HCT116 (cell line): ENCODE data around the gene PRKCA. TPM values are rescaled to one million over a fixed set of nuclear protein-coding genes. Genes with fewer than 3 reads are reported as not detected.

Experiments used
- ATAC-seq: fragments of 200-7000 bp; cut with Tn5 transposase; 2 replicates; pipeline ENCODE4 v1.9.1; 2020; ENCODE audit warnings: mild to moderate bottlenecking, moderate library complexity
- BruUV-seq: library from RNA; stranded (reverse); fragments of 400-500 nt; replicated peaks from 2 replicates; lab custom pipeline; 2021; lab: Mats Ljungman, UMichigan
- CTCF ChIA-PET: fragments of 300-600 bp; sonication (Branson Sonifier 250); formaldehyde crosslinking; loops from one replicate; lab custom pipeline; 2021; ENCODE audit warnings: antibody characterized with exemption; lab: Charles Lee
- POLR2A ChIA-PET: fragments of 300-600, 350-600 bp; sonication (Branson Sonifier 250); formaldehyde crosslinking; loops from one replicate; lab custom pipeline; 2021; ENCODE audit warnings: antibody characterized with exemption; lab: Charles Lee
- RAD21 ChIA-PET, 2 experiments: fragments of 300-600 bp; sonication (Branson Sonifier 250); formaldehyde crosslinking; loops; one replicate each; lab custom pipeline; 2023; ENCODE audit warnings: low total read pairs in 2 of 2; ENCODE audit not compliant: uncharacterized antibody in 2 of 2, unreplicated experiment in 2 of 2, low non-redundant PET in 1 of 2; lab: Charles Lee
- DNase-seq: peaks from one replicate; pipeline ENCODE4 v3.0.0-alpha.2; 2010; ENCODE audit warnings: low read depth, low spot score
- H2AFZ ChIP-seq: fragments of 200-600 bp; shearing (Covaris generic), sonication (generic); 2 replicates; pipeline ENCODE4 v1.6.1; 2017; ENCODE audit warnings: low read depth, mixed run types, mixed read lengths, antibody characterized with exemption, low read length; ENCODE audit not compliant: poor library complexity, severe bottlenecking
- H3K27ac ChIP-seq: 2 replicates; pipeline ENCODE4 v1.5.1; 2012; ENCODE audit warnings: low read depth, low read length
- H3K27me3 ChIP-seq: fragments of 200-600 bp; sonication (generic); 2 replicates; pipeline ENCODE4 v1.6.1; 2016; ENCODE audit warnings: mixed run types, low read length, mixed read lengths; ENCODE audit not compliant: insufficient read depth
- H3K36me3 ChIP-seq, 2 experiments: fragments of 200-500 bp in 1 of 2; fragments of 200-600 bp in 1 of 2; sonication (Bioruptor generic) in 1 of 2; sonication (generic) in 1 of 2; 2 replicates each; pipeline versions ENCODE4 v1.5.1 to v1.6.1; 2014 to 2016; ENCODE audit warnings: low read length in 2 of 2, inconsistent platforms in 1 of 2, mixed read lengths in 1 of 2, mixed run types in 1 of 2; ENCODE audit not compliant: insufficient read depth in 2 of 2, control insufficient read depth in 1 of 2
- H3K4me1 ChIP-seq, 2 experiments: fragments of 200-600 bp in 1 of 2; sonication (generic) in 1 of 2; 2 replicates each; pipeline versions ENCODE4 v1.5.1 to v1.6.1; 2012 to 2017; ENCODE audit warnings: low read length in 2 of 2, inconsistent platforms in 1 of 2, mild to moderate bottlenecking in 1 of 2, mixed read lengths in 1 of 2, mixed run types in 1 of 2, moderate library complexity in 1 of 2; ENCODE audit not compliant: insufficient read depth in 2 of 2, control insufficient read depth in 1 of 2
- H3K4me2 ChIP-seq: fragments of 200-600 bp; sonication (generic); 2 replicates; pipeline ENCODE4 v1.6.1; 2017; ENCODE audit warnings: mixed run types, low read length, mixed read lengths
- H3K4me3 ChIP-seq, 2 experiments: fragments of 200-600 bp in 1 of 2; sonication (generic) in 1 of 2; replicated peaks in 1 of 2; 2 replicates each; pipeline ENCODE4 v1.5.1; 2011 to 2016; ENCODE audit warnings: low read length in 2 of 2, control low read depth in 1 of 2, low read depth in 1 of 2, mild to moderate bottlenecking in 1 of 2, mixed read lengths in 1 of 2, mixed run types in 1 of 2
- H3K79me2 ChIP-seq: fragments of 200-600 bp; sonication (generic); 2 replicates; pipeline ENCODE4 v1.6.1; 2017; ENCODE audit warnings: mild to moderate bottlenecking, mixed run types, low read length, moderate library complexity, mixed read lengths; ENCODE audit not compliant: insufficient read depth
- H3K9ac ChIP-seq: fragments of 200-600 bp; sonication (generic); 2 replicates; pipeline ENCODE4 v1.6.1; 2016; ENCODE audit warnings: low read length, mixed read lengths
- H3K9me2 ChIP-seq: fragments of 200-600 bp; sonication (generic), shearing (Covaris generic); 2 replicates; pipeline ENCODE4 v1.6.1; 2017; ENCODE audit warnings: mixed run types, mild to moderate bottlenecking, moderate library complexity; ENCODE audit not compliant: insufficient read depth
- H3K9me3 ChIP-seq, 2 experiments: fragments of 200-500 bp in 1 of 2; fragments of 200-600 bp in 1 of 2; sonication (Bioruptor generic) in 1 of 2; sonication (generic) in 1 of 2; 2 replicates each; pipeline ENCODE4 v1.6.1; 2014 to 2017; ENCODE audit warnings: low read length in 2 of 2, mixed read lengths in 2 of 2, inconsistent platforms in 1 of 2, low read depth in 1 of 2, mild to moderate bottlenecking in 1 of 2, mixed run types in 1 of 2, moderate library complexity in 1 of 2; ENCODE audit not compliant: control insufficient read depth in 1 of 2, insufficient read depth in 1 of 2
- H4K20me1 ChIP-seq: fragments of 200-600 bp; sonication (generic), shearing (Covaris generic); 2 replicates; pipeline ENCODE4 v1.6.1; 2017; ENCODE audit warnings: mixed run types, mild to moderate bottlenecking, moderate library complexity; ENCODE audit not compliant: insufficient read depth
- CBX3 ChIP-seq: IDR thresholded peaks from 2 replicates; pipeline ENCODE4 v1.6.1; 2012; ENCODE audit warnings: low read depth
- CEBPB ChIP-seq: IDR thresholded peaks from 2 replicates; pipeline ENCODE4 v1.6.1; 2012; ENCODE audit warnings: low read depth
- CTCF ChIP-seq, 3 experiments: fragments of 200-600 bp in 1 of 3; sonication (generic) in 1 of 3; IDR thresholded peaks in 2 of 3; conservative IDR thresholded peaks in 1 of 3; 2 replicates each; pipeline ENCODE4 v1.5.1; 2012 to 2017; ENCODE audit warnings: low read depth in 2 of 3, low read length in 2 of 3, antibody characterized with exemption in 1 of 3, borderline replicate concordance in 1 of 3, control low read depth in 1 of 3, mild to moderate bottlenecking in 1 of 3, mixed read lengths in 1 of 3, mixed run types in 1 of 3, moderate library complexity in 1 of 3; ENCODE audit not compliant: insufficient read depth in 1 of 3
- EZH2 ChIP-seq: fragments of 200-600 bp; sonication (generic); IDR thresholded peaks from 2 replicates; pipeline ENCODE4 v1.6.1; 2017; ENCODE audit warnings: antibody characterized with exemption, mixed run types
- JUND ChIP-seq: IDR thresholded peaks from 2 replicates; pipeline ENCODE4 v1.6.1; 2012
- MAX ChIP-seq: IDR thresholded peaks from 2 replicates; pipeline ENCODE4 v1.6.1; 2012
- POLR2A ChIP-seq: IDR thresholded peaks from 2 replicates; pipeline ENCODE4 v1.7.0; 2011; ENCODE audit warnings: borderline replicate concordance; ENCODE audit not compliant: insufficient read depth, insufficient read length; ENCODE audit errors: extremely low read depth
- POLR2AphosphoS5 ChIP-seq: IDR thresholded peaks from 2 replicates; pipeline ENCODE4 v1.6.1; 2011; ENCODE audit warnings: mild to moderate bottlenecking, low read depth, low read length, moderate library complexity
- SP1 ChIP-seq: IDR thresholded peaks from 2 replicates; pipeline ENCODE4 v1.6.1; 2012; ENCODE audit warnings: low read depth
- SRF ChIP-seq: IDR thresholded peaks from 2 replicates; pipeline ENCODE4 v1.6.1; 2012; ENCODE audit warnings: low read depth
- YY1 ChIP-seq: IDR thresholded peaks from 2 replicates; pipeline ENCODE4 v1.6.1; 2011; ENCODE audit warnings: low read length, low read depth, moderate library complexity, mild to moderate bottlenecking; ENCODE audit not compliant: insufficient replicate concordance; ENCODE audit errors: extremely low read depth
- intact Hi-C: fragments of 100-400 bp; cut with micrococcal nuclease; formaldehyde crosslinking; loops from 2 replicates; pipeline ENCODE4 v1.10.0; 2022
- total RNA-seq: library from RNA; stranded (reverse); gene quantifications from one replicate; pipeline ENCODE4 v1.2.1, GENCODE V29; 2021; ENCODE audit not compliant: unreplicated experiment

PRKCA gene
- total RNA-seq, 1 experiment from 2014 or later: 18.8 TPM

- POLR2A ChIA-PET: no interaction called here
- Histone ChIP-seq H3K4me1 (0 out of 4 replicates have a peak, but pooled peaks cover 0 to 3% of the 10 kb centered on the region in 2 experiments), H3K9ac (no peak overlapping the region), H3K27ac (no peak overlapping the region), H3K27me3 (no peaks in the 10 kb centered on the region), H3K4me3 (no peak overlapping the region), H2AFZ (no peak overlapping the region), H3K9me2 (no peaks in the 10 kb centered on the region), H4K20me1 (no peaks in the 10 kb centered on the region), H3K36me3 (no peaks in the 10 kb centered on the region), H3K9me3 (peaks cover 0 to 7% of the 10 kb centered on the region in 2 experiments; a peak in 2 of 4 replicates), H3K79me2 (no peaks in the 10 kb centered on the region), H3K4me2 (no peak overlapping the region)
- ATAC-seq (no peak), DNase-seq (no peak)
- RAD21 ChIA-PET: no interaction called here
- CTCF ChIA-PET: no interaction called here
- no peak for TF ChIP-seq SRF
- TF ChIP-seq CEBPB: no peak
- TF ChIP-seq MAX: no peak
- no peak for TF ChIP-seq EZH2
- TF ChIP-seq POLR2A: no peak
- no peak for TF ChIP-seq CTCF (IDR thresholded peaks at IDR 0.05 in 2 of 3, conservative IDR thresholded peaks at IDR 0.05 in 1 of 3; ENCODE audit: borderline replicate concordance in 1 of 3, insufficient read depth in 1 of 3, low read depth in 2 of 3, low read length in 2 of 3)
- no peak for TF ChIP-seq JUND
- TF ChIP-seq CBX3: no peak
- TF ChIP-seq SP1: no peak
- no peak for TF ChIP-seq POLR2AphosphoS5
- TF ChIP-seq YY1: no peak
- no TSS peak for BruUV-seq
- intact Hi-C loops: loop anchor here (5.0 kb wide), 1 partner anchor 124 kb away; no protein-coding TSS in a partner anchor
These were observed 556.0 kb downstream of the PRKCA start for GRCh38 chr17:66858226-66859083.
